Measurements from ENCODE around the gene PFKM.

GRCh38 chr12:48072266-48072665, 46.9 kb upstream of the PFKM start:
- TF ChIP-seq EZH2 (IDR thresholded peaks at IDR 0.05; ENCODE audit: insufficient read depth, poor library complexity, severe bottlenecking), result no peak
- no peak for TF ChIP-seq EZH2phosphoT487 (IDR thresholded peaks at IDR 0.05; ENCODE audit: insufficient read depth, low read depth)
